ENCODE results near the gene FCGBP.
"Not testable (repeated sequence)": the region's sequence is repeated elsewhere in the genome, so short reads cannot be mapped to it uniquely, and the experiment has no call there.

The FCGBP gene

DNA sequence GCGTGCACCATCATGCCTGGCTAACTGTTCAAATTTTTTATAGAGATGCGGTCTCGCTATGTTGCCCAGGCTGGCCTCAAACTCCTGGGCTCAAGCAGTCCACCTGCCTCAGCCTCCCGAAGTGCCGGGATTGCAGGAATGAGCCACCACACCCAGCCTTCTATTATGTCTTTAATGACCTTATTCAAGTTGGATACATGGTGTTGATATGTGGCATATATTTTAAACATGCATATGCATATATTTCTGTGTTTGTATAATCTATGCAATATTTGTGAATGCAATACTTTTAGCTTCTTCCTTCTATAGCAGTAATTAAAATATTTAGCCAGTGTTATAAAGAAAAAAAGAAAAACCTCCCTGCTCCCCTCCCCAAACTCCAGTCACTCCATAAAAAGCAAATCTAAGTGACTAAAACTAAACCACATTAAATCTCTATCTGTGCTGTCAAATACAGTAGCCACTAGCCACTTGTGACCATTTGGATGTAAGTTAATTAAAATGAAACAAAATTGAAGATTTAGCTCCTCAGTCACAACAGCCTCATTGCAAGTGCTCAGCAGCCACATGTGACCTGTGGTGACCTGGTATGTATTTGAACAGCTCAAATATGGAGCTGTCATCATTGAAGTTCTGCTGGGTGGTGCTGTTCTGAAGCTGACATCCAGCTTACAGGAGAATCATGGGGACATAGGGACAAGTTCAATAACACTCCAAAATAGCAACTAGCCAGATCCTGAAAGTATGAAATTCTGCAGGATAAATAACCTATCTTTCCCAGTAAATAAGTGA lies 27.4 kb downstream of the FCGBP start:
- TF ChIP-seq, protein P1, sequence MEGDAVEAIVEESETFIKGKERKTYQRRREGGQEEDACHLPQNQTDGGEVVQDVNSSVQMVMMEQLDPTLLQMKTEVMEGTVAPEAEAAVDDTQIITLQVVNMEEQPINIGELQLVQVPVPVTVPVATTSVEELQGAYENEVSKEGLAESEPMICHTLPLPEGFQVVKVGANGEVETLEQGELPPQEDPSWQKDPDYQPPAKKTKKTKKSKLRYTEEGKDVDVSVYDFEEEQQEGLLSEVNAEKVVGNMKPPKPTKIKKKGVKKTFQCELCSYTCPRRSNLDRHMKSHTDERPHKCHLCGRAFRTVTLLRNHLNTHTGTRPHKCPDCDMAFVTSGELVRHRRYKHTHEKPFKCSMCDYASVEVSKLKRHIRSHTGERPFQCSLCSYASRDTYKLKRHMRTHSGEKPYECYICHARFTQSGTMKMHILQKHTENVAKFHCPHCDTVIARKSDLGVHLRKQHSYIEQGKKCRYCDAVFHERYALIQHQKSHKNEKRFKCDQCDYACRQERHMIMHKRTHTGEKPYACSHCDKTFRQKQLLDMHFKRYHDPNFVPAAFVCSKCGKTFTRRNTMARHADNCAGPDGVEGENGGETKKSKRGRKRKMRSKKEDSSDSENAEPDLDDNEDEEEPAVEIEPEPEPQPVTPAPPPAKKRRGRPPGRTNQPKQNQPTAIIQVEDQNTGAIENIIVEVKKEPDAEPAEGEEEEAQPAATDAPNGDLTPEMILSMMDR (IDR thresholded peaks at IDR 0.05; ENCODE audit: borderline replicate concordance, insufficient read depth, low read depth, low read length), result no peak
- H3K4me3 ChIP-seq (ENCODE audit: low read depth, low read length), result no peak overlapping the region

DNA sequence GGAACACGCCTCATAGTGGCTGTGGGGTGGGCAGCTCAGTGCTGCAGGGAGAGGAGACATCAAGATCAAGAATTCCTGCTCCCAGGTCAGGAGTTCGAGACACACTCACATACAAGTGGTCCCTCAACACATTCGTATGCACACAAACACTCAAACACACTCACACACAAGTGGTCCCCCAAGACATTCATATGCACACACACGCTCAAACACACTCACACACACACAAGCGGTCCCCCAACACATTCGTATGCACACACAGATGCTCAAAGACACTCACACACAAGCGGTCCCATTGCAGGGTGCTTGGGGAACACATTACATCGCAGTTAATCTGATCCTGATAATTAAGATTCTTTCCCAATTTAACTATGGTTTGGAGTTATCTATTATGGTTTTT lies 28.2 kb downstream of the FCGBP start:
- H3K4me3 ChIP-seq (ENCODE audit: low read depth, low read length), result no peak overlapping the region
- TF ChIP-seq, protein P1 (IDR thresholded peaks at IDR 0.05; ENCODE audit: borderline replicate concordance, insufficient read depth, low read depth, low read length), result no peak

DNA sequence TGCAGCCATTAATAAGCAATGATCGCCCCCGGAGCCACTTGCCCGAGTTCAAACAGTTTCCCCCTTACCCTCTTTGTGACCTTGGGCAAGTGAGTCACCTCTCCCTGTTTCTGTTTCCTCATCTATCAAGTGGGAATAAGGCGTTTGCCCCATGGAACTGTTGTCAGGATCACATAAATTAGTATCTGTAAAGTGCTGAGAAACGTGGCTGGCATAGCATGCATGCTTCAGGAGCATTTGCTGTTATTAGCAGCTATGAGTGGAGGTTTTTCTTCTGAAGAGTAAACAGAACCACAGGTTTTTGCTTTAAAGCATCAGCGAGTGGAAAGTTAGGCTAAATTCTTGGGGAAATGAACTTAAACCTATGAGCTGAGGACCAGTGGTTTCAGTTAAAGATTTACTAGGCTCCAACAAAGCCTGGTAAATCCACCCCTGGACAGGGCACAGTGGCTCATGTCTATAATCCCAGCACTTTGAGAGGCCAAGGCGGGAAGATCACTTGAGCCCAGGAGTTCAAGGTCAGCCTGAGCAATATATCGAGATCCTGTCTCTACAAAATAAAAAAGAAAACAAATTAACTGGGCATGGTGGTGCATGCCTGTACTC lies 30.8 kb downstream of the FCGBP start:
- H3K4me3 ChIP-seq (ENCODE audit: low read depth, low read length), result not testable (repeated sequence)

DNA sequence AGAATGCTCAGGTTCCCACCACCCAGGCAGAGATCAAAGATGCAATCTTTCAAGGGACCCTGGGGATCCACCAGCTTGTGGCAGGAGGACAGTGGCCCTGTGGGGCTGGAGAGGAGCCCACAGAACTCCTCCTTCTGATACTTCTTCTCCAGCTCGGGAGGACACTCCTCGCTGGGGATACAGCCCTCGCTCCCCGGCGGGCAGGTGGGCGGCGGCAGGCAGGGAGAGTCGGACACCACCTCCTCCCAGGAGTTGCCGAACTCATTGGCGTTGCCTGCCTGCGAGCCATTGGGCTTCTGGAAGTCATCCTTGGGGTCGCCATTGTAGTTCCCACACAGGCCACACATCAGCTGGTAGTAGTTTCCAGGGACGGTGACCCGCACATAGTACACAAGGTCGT lies 32.1 kb downstream of the FCGBP start:
- H3K4me3 ChIP-seq (ENCODE audit: low read depth, low read length), result not testable (repeated sequence)

DNA sequence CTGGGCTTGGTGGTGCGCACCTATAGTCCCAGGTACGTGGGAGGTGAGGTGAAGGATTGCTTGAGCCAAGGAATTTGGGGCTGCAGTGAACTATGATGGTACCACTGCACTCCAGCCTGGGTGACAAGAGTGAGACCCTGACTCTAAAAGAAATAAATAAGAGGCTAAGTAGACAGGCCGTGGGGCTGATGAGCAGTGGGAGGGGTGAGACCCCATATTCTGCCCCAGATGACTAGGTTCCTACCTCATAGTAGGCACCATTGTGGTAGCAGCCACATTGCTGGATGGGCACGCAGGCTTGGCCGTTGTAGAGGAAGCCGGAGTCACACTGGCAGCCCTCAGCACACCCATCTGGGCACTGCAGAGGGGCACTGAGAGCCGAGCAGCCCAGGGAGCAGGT lies 32.8 kb downstream of the FCGBP start:
- not testable (repeated sequence) for H3K4me3 ChIP-seq (ENCODE audit: low read depth, low read length)

DNA sequence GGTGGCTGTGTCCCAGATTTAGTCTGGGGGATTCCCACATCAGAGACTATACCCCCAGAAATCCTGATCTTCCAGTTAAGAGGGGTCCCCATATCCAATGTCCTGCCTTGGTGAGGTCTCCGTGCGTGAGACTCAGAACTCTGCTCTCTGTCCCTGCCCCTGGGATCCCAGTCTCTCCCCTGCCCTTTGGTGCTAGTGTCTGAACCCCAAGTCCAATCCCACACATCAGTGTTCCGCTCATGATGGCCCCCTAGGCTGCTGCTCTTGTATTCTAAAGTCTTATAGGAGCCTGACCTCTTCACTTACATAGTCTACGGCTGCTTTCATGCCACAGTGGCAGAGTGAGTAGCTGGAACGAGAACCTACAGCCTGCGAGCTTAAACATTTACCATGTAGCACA lies 35.6 kb downstream of the FCGBP start:
- not testable (repeated sequence) for H3K4me3 ChIP-seq (ENCODE audit: low read depth, low read length)

DNA sequence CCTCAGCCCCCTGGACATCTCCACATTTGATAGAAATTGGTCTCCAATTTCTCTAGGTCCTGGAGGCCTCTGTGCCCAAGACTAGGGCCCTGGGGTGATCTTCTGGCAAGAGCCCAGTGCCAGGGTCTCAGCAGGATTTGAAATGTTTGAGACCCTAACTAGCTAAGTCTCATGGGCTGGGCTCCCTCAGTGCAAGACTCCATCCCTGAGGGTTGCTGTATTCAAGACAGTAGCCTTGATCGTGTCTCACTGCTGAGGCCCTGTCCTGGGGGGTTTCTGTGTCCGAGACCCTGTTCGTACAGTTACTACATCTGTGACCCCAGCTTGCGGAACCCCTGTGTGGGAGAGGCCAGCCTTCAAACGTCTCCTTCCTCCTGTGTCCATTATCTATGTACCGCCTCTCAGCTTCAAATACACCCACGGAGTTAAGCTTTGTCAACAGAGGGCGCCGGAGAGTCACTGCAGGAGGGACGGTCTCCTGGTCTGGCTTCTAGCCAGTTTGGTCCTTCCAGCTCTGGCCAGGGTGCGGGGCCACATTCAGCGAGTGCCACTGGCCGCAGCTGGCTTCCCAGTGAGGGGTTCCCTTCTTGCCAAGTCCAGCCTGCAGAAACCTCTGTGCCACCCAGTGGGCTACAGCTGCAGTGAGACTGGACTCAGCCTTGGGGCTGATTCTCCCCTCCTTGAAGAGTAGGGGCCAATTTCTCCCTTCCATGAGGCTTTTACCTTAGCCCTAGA lies 36.8 kb downstream of the FCGBP start:
- not testable (repeated sequence) for H3K4me3 ChIP-seq (ENCODE audit: low read depth, low read length)

DNA sequence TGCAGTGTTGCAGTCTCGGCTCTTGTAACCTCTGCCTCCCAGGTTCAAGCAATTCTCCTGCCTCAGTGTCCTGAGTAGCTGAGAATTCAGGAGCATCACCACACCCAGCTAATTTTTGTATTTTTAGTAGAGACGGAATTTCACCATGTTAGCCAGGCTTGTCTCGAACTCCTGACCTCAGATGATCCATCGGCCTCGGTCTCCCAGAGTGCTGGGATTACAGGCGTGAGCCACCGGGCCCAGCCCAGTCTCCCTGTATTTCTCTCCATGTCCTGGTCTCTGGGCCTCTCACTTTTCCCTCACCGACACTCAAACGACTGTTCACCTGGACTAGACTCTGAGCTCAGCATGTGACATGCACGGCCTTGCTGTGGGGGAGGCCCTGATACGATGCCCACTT lies 39.3 kb downstream of the FCGBP start:
- H3K4me3 ChIP-seq (ENCODE audit: low read depth, low read length), result not testable (repeated sequence)

DNA sequence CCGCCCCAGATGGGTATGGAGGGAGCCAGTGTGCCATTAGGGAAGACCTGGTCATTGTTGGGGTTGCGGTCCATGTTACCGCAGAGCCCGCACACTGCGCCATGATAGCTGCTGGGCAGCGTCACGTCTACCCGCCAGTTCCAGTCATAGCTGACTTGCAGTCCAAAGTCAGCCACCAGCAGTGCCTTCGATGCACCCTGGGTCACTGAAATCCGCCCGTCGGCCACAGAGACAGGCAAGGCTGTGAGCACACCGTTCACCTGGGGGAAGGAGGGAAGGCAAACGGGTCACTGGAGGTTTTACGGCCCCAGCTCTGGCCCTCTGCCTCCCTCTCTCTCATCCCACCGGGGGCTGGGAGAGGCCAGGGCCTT lies 40.2 kb downstream of the FCGBP start:
- not testable (repeated sequence) for H3K4me3 ChIP-seq (ENCODE audit: low read depth, low read length)

DNA sequence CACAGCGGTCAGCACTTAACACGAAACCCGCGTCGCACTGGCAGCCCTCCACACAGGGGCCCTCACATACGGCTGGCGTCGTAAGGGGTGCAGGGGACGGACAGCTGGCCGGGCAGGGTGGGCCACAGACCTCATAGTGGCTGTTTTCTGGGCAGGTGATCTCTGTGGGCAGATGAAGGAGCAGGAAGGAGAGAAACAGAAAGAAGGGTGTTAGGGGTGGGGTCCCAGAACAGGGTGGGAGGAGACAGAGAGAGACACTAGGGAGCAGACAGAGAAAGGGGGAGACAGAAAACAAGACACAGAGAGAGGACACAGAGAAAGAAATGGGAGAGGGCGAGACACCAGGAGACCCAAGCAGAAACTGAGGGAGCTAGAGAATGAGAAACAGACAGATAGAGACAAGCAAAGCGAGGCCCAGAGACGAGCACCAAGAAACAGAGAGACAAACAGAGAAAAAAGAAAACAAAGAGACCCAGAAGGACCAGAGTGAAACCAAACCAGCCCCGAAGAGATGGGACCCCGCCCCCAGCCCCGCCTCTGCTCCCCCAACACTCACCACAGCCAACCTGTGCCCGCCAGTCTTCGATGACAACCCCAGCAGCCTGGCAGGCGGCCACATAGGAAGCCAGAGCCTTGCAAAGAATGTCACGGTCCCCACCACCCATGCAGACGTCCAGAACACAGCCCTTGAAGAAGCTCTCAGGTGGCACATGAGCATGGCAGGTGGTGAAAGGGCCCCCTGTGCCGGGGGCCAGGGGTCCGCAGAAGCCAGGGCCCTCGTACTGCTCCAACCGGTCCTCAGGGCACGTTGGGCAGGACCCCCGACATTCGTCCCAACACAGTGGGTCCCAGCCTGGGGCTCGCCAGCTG lies 40.8 kb downstream of the FCGBP start:
- H3K4me3 ChIP-seq (ENCODE audit: low read depth, low read length), result not testable (repeated sequence)

DNA sequence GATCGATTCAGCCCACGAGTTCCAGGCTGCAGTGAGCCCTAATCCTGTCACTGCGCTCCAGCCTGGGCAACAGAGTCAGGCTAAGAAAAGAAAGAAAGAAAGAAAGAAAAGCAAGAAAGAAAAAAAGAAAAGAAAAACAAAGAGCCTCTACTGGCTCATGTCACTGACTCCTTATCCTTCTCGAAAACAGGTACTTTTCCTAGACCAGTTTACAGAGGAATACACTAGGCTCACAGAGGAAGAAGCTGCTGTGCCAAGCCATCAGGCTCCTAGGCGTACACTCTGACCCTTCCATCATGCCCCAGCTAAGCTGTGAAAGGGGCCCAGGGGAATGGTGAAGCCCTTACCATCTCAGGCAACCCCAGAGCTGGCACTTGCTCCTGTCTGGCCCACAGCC lies 41.9 kb downstream of the FCGBP start:
- not testable (repeated sequence) for H3K4me3 ChIP-seq (ENCODE audit: low read depth, low read length)

DNA sequence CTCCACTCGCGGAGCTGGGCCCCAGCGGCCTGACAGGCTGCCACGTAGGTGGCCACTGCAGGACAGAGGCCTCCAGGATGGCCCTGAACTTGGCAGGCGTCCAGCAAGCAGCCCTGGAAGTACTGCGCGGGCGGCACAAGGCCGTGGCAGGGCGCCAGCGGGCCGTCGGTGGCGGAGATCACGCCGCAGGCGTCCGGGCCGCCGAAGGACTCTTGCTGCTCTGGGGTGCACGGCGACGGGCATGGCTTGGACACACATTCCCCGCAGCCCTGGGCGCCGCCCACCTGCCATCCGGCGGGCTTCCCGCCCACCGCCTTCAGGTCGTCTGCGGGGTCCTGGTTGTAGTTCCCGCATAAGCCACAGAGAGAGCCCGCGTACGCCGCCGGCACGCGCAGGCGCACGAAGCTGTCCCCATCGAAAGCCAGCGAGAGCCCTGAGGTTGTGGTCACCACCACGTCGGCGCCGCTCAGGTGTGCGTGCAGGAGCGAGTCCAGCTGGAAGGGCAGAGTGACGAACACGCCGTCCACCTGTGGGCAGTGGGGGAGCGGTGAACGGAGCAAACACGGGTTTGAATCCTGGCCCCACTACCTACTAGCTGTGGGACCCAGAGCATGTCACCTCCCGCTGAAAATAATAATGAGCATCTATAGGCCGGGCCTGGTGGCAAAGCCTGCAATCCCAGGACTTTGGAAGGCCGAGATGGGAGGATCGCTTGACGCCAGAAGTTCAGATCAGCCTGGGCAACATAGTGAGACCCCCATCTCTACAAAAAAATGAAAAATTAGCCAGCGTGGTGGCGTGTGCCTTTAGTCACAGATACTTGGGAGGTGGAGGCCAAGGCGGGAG lies 42.6 kb downstream of the FCGBP start:
- not testable (repeated sequence) for H3K4me3 ChIP-seq (ENCODE audit: low read depth, low read length)
